Measurements from ENCODE around the gene HECA.

- TF ChIP-seq CTCF (conservative IDR thresholded peaks at IDR 0.05) (no peak), EZH2 (IDR thresholded peaks at IDR 0.05; ENCODE audit: low read depth) (no peak)
Measured at GRCh38 chr6:139172567-139172966, 37.7 kb downstream of the HECA start.

All from PC-9 (cell line).